Activated B cell treated with CpG ODN at 0.5 μM for 24 hours (primary cell): Measurements from ENCODE around the gene SPON1. TPM values are rescaled to one million over a fixed set of nuclear protein-coding genes. Genes with fewer than 3 reads are reported as not detected.
A peak's percentile ranks its signal among the peaks of the same experiment; 100 is the strongest.
"Not testable (repeated sequence)": the region's sequence is repeated elsewhere in the genome, so short reads cannot be mapped to it uniquely, and the experiment has no call there.

ENCODE experiments used
- ATAC-seq: fragments of 200-7000 bp; cut with Tn5 transposase; one replicate; pipeline ENCODE4 v1.10.0; 2021; ENCODE audit warnings: low read depth, mild to moderate bottlenecking, moderate library complexity
- CTCF ChIA-PET: fragments of 350-600 bp; sonication (Branson Sonifier 250); formaldehyde crosslinking; loops from one replicate; lab custom pipeline; 2021; ENCODE audit warnings: antibody characterized with exemption; lab: Charles Lee
- POLR2A ChIA-PET: fragments of 350-600 bp; sonication (Branson Sonifier 250); formaldehyde crosslinking; loops from one replicate; lab custom pipeline; 2021; ENCODE audit warnings: antibody characterized with exemption; lab: Charles Lee
- DNase-seq: peaks from one replicate; pipeline ENCODE4 v3.0.0; 2022
- H3K27ac Mint-ChIP-seq: one replicate; pipeline ENCODE4 v1.8.0; 2020; ENCODE audit warnings: mixed read lengths
- H3K27me3 Mint-ChIP-seq: one replicate; pipeline ENCODE4 v1.8.0; 2021; ENCODE audit warnings: mixed read lengths
- H3K36me3 Mint-ChIP-seq: one replicate; pipeline ENCODE4 v1.8.0; 2021; ENCODE audit warnings: low read depth, mixed read lengths
- H3K4me1 Mint-ChIP-seq: one replicate; pipeline ENCODE4 v1.8.0; 2021; ENCODE audit warnings: mixed read lengths
- H3K4me3 Mint-ChIP-seq: one replicate; pipeline ENCODE4 v1.8.0; 2020; ENCODE audit warnings: mild to moderate bottlenecking, mixed read lengths
- H3K9me3 Mint-ChIP-seq: one replicate; pipeline ENCODE4 v1.8.0; 2020; ENCODE audit warnings: mixed read lengths
- intact Hi-C: fragments of 100-400 bp; cut with micrococcal nuclease; formaldehyde crosslinking; loops from one replicate; pipeline ENCODE4 v1.15.1; 2024
- total RNA-seq: library from RNA; stranded (reverse); gene quantifications from 2 replicates; pipeline ENCODE4 v1.2.3, GENCODE V29; 2022
- TF ChIP-seq, protein P1 (sequence below): fragments of 200-600 bp; IDR thresholded peaks from one replicate; pipeline ENCODE4 v1.8.0; 2022; ENCODE audit warnings: antibody characterized with exemption, mild to moderate bottlenecking

SPON1 gene
- total RNA-seq, 1 donor from 2014 or later, result not detected

GRCh38 chr11:14075118-14076078, 112.9 kb downstream of the SPON1 start:
- CTCF ChIA-PET, result no interaction called here
- POLR2A ChIA-PET, result no interaction called here
- ATAC-seq (peak; percentile 28), DNase-seq (no peak)
- H3K27ac Mint-ChIP-seq, result no peak overlapping the region
- TF ChIP-seq, protein P1, sequence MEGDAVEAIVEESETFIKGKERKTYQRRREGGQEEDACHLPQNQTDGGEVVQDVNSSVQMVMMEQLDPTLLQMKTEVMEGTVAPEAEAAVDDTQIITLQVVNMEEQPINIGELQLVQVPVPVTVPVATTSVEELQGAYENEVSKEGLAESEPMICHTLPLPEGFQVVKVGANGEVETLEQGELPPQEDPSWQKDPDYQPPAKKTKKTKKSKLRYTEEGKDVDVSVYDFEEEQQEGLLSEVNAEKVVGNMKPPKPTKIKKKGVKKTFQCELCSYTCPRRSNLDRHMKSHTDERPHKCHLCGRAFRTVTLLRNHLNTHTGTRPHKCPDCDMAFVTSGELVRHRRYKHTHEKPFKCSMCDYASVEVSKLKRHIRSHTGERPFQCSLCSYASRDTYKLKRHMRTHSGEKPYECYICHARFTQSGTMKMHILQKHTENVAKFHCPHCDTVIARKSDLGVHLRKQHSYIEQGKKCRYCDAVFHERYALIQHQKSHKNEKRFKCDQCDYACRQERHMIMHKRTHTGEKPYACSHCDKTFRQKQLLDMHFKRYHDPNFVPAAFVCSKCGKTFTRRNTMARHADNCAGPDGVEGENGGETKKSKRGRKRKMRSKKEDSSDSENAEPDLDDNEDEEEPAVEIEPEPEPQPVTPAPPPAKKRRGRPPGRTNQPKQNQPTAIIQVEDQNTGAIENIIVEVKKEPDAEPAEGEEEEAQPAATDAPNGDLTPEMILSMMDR, result no peak
- peaks cover 3% of the 10 kb centered on the region for H3K27me3 Mint-ChIP-seq
- peaks cover 19% of the 10 kb centered on the region for H3K4me1 Mint-ChIP-seq
- intact Hi-C loops, result no loop called here
- no peak overlapping the region for H3K4me3 Mint-ChIP-seq
- H3K9me3 Mint-ChIP-seq, result no peaks in the 10 kb centered on the region
- H3K36me3 Mint-ChIP-seq, result no peaks in the 10 kb centered on the region

GRCh38 chr11:14079011-14079410, 116.5 kb downstream of the SPON1 start:
- intact Hi-C loops, result loop anchor here (2.0 kb wide), 1 partner anchor 158 kb away; no protein-coding TSS in a partner anchor
- DNase-seq, result no peak
- TF ChIP-seq, protein P1, result no peak
- ChIA-PET CTCF (no interaction called here), POLR2A (interaction anchor here (0.5 kb wide), 1 partner anchor 1658 kb away, joined by 3 read pairs; no protein-coding TSS in a partner anchor)
- Mint-ChIP-seq H3K27ac (peak overlapping the region; percentile 3), H3K4me1 (peaks cover 19% of the 10 kb centered on the region), H3K4me3 (peak overlapping the region; percentile 59), H3K36me3 (no peaks in the 10 kb centered on the region), H3K27me3 (peaks cover 2% of the 10 kb centered on the region), H3K9me3 (no peaks in the 10 kb centered on the region)
- peak; percentile 42 for ATAC-seq

DNA sequence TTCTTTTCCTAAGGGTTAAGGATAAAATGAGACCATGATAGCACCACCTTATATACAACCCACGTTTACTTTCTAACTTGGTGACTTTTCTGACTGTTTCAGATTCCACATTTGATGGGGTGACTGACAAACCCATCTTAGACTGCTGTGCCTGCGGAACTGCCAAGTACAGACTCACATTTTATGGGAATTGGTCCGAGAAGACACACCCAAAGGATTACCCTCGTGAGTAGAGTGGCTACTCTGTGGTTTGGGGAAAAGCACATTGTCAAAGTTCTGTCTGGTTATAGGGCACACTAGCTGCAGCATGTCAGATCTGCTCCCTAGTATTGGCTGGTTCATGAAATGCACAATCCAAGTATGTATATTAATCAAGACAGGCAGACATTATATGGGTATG, 117.3 kb downstream of the SPON1 start:
- Mint-ChIP-seq H3K4me3 (no peak overlapping the region), H3K36me3 (no peaks in the 10 kb centered on the region), H3K27ac (peak overlapping the region; percentile 38), H3K4me1 (peaks cover 19% of the 10 kb centered on the region), H3K27me3 (peaks cover 2% of the 10 kb centered on the region), H3K9me3 (peaks cover 3% of the 10 kb centered on the region)
- TF ChIP-seq, protein P1, result no peak
- ChIA-PET POLR2A (no interaction called here), CTCF (no interaction called here)
- ATAC-seq (no peak), DNase-seq (no peak)
- intact Hi-C loops, result loop anchor here (2.0 kb wide), 1 partner anchor 157 kb away; no protein-coding TSS in a partner anchor

- H3K27me3 Mint-ChIP-seq, result peaks cover 2% of the 10 kb centered on the region
- DNase-seq, result no peak
- H3K4me1 Mint-ChIP-seq, result peaks cover 19% of the 10 kb centered on the region
- H3K36me3 Mint-ChIP-seq, result no peaks in the 10 kb centered on the region
- no peak overlapping the region for H3K27ac Mint-ChIP-seq
- TF ChIP-seq, protein P1, result no peak
- POLR2A ChIA-PET, result no interaction called here
- no peak overlapping the region for H3K4me3 Mint-ChIP-seq
- ATAC-seq, result no peak
- CTCF ChIA-PET, result no interaction called here
- intact Hi-C loops, result no loop called here
- peaks cover 3% of the 10 kb centered on the region for H3K9me3 Mint-ChIP-seq
Measured at GRCh38 chr11:14081581-14082231, 119.2 kb downstream of the SPON1 start.

- Mint-ChIP-seq H3K27ac (no peak overlapping the region), H3K27me3 (peaks cover 2% of the 10 kb centered on the region), H3K4me1 (peaks cover 19% of the 10 kb centered on the region), H3K4me3 (no peak overlapping the region), H3K36me3 (no peaks in the 10 kb centered on the region), H3K9me3 (peaks cover 3% of the 10 kb centered on the region)
- DNase-seq, result no peak
- intact Hi-C loops, result no loop called here
- POLR2A ChIA-PET, result no interaction called here
- TF ChIP-seq, protein P1, result no peak
- CTCF ChIA-PET, result no interaction called here
- no peak for ATAC-seq
Measured at GRCh38 chr11:14082338-14082737, 119.8 kb downstream of the SPON1 start.

DNA sequence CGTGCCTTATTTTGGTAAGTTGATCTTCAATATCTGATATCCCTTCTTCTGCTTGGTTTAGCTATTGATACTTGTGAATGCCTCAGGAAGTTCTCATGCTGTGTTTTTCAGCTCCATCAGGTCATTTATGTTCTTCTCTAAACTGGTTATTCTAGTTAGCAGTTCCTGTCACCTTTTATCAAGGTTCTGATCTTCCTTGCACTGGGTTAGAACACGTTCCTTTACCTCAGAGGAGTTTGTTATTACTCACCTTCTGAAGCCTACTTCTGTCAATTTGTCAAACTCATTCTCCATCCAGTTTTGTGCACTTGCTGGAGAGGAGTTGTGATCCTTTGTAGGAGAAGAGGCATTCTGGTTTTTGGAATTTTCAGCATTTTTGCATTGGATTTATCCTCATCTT, 126.3 kb downstream of the SPON1 start:
- CTCF ChIA-PET, H3K4me3 Mint-ChIP-seq, ATAC-seq, DNase-seq, POLR2A ChIA-PET, H3K9me3 Mint-ChIP-seq, intact Hi-C loops, H3K27ac Mint-ChIP-seq, H3K36me3 Mint-ChIP-seq, H3K4me1 Mint-ChIP-seq: not testable (repeated sequence)
- H3K27me3 Mint-ChIP-seq, result peaks cover 23% of the 10 kb centered on the region
